Measurements from ENCODE around the gene NLRP6.

The NLRP6 gene

GRCh38 chr11:278001-278951, at the start of gene NLRP6:
TSS of gene NLRP6 (plus strand) at chr11:278407. CDS start at chr11:278570, 163 bp downstream.
- no peak within 1 kb of the TSS for H3K4me3 ChIP-seq (replicated peaks; ENCODE audit: low read depth, low read length)
- TF ChIP-seq CTCF (IDR thresholded peaks at IDR 0.05; ENCODE audit: low read depth, low read length, missing control alignments): no peak
- no peak for DNase-seq (ENCODE audit: extremely low read depth, low read depth)

- TF ChIP-seq CTCF (IDR thresholded peaks at IDR 0.05; ENCODE audit: low read depth, low read length, missing control alignments): no peak
- no peak overlapping the region for H3K4me3 ChIP-seq (replicated peaks; ENCODE audit: low read depth, low read length)
- no peak for DNase-seq (ENCODE audit: extremely low read depth, low read depth)
These were observed 47.8 kb upstream of the NLRP6 start for GRCh38 chr11:230431-230830.

- H3K4me3 ChIP-seq (replicated peaks; ENCODE audit: low read depth, low read length): no peak overlapping the region
- no peak for DNase-seq (ENCODE audit: extremely low read depth, low read depth)
- TF ChIP-seq CTCF (IDR thresholded peaks at IDR 0.05; ENCODE audit: low read depth, low read length, missing control alignments): no peak
These were observed 45.2 kb upstream of the NLRP6 start for GRCh38 chr11:232783-233565.

GRCh38 chr11:235180-235579, 43.0 kb upstream of the NLRP6 start:
- no peak for DNase-seq (ENCODE audit: extremely low read depth, low read depth)
- no peak for TF ChIP-seq CTCF (IDR thresholded peaks at IDR 0.05; ENCODE audit: low read depth, low read length, missing control alignments)
- peak overlapping the region; percentile 97 for H3K4me3 ChIP-seq (replicated peaks; ENCODE audit: low read depth, low read length)

GRCh38 chr11:235609-235996, 42.6 kb upstream of the NLRP6 start:
- H3K4me3 ChIP-seq (replicated peaks; ENCODE audit: low read depth, low read length): peak overlapping the region; percentile 97
- DNase-seq (ENCODE audit: extremely low read depth, low read depth): no peak
- TF ChIP-seq CTCF (IDR thresholded peaks at IDR 0.05; ENCODE audit: low read depth, low read length, missing control alignments): no peak

GRCh38 chr11:235997-236773, 42.0 kb upstream of the NLRP6 start, which contains the start of gene SIRT3:
TSS of gene SIRT3 (minus strand) at chr11:236342. CDS start at chr11:236328, 14 bp downstream.
- no peak for TF ChIP-seq CTCF (IDR thresholded peaks at IDR 0.05; ENCODE audit: low read depth, low read length, missing control alignments)
- peak within 1 kb of the TSS; percentile 97 for H3K4me3 ChIP-seq (replicated peaks; ENCODE audit: low read depth, low read length)
- peak; percentile 48 for DNase-seq (ENCODE audit: extremely low read depth, low read depth)

Measured in HFF-Myc (cell line).